CD4-positive, CD25-positive, alpha-beta regulatory T cell (primary cell): ENCODE results near the gene CTNND1. TPM values are rescaled to one million over a fixed set of nuclear protein-coding genes. Genes with fewer than 3 reads are reported as not detected.
"Not testable (repeated sequence)": the region's sequence is repeated elsewhere in the genome, so short reads cannot be mapped to it uniquely, and the experiment has no call there.

ENCODE experiments used
- ATAC-seq, 2 donors: fragments of 150-1000 bp; cut with Tn5 transposase; one replicate each; pipeline ENCODE4 v1.10.0; 2021; ENCODE audit warnings: low read depth in 2 of 2, moderate number of reproducible peaks in 2 of 2, moderate library complexity in 1 of 2
- DNase-seq, 3 donors: peaks; one replicate each; pipeline versions ENCODE4 v3.0.0 to v3.0.0-alpha.2; 2012 to 2022; ENCODE audit warnings: mixed read lengths in 1 of 3
- H3K27ac ChIP-seq: one replicate; pipeline ENCODE4 v1.7.0; 2013; ENCODE audit warnings: mild to moderate bottlenecking, low read length; ENCODE audit not compliant: insufficient read depth, poor library complexity, severe bottlenecking
- H3K27me3 ChIP-seq: one replicate; pipeline ENCODE4 v1.7.0; 2013; ENCODE audit warnings: low read length; ENCODE audit not compliant: control insufficient read depth, insufficient read depth
- H3K36me3 ChIP-seq: one replicate; pipeline ENCODE4 v1.7.0; 2013; ENCODE audit warnings: mild to moderate bottlenecking, low read length, moderate library complexity; ENCODE audit not compliant: control insufficient read depth, insufficient read depth
- H3K4me1 ChIP-seq: 2 replicates; pipeline ENCODE4 v1.7.0; 2013; ENCODE audit warnings: mild to moderate bottlenecking, low read length; ENCODE audit not compliant: insufficient read depth, control insufficient read depth, poor library complexity, severe bottlenecking
- H3K4me3 ChIP-seq: one replicate; pipeline ENCODE4 v1.7.0; 2013; ENCODE audit warnings: low read depth, mild to moderate bottlenecking, low read length, moderate library complexity
- H3K9me3 ChIP-seq, 2 experiments: 1 replicate in 1 of 2; 2 replicates in 1 of 2; pipeline ENCODE4 v1.7.0; 2013; ENCODE audit warnings: low read length in 2 of 2, mild to moderate bottlenecking in 1 of 2, moderate library complexity in 1 of 2; ENCODE audit not compliant: control insufficient read depth in 2 of 2
- H3K27ac Mint-ChIP-seq, 3 donors: one replicate each; pipeline ENCODE4 v1.8.0; 2020 to 2022; ENCODE audit warnings: mild to moderate bottlenecking in 3 of 3, mixed read lengths in 3 of 3, moderate library complexity in 2 of 3
- H3K27me3 Mint-ChIP-seq: one replicate; pipeline ENCODE4 v1.8.0; 2022; ENCODE audit warnings: mild to moderate bottlenecking, mixed read lengths
- H3K36me3 Mint-ChIP-seq: one replicate; pipeline ENCODE4 v1.8.0; 2020; ENCODE audit warnings: mixed read lengths
- H3K4me1 Mint-ChIP-seq, 4 donors: one replicate each; pipeline ENCODE4 v1.8.0; 2020 to 2022; ENCODE audit warnings: mixed read lengths in 4 of 4, mild to moderate bottlenecking in 1 of 4
- H3K4me3 Mint-ChIP-seq, 4 donors: one replicate each; pipeline ENCODE4 v1.8.0; 2020 to 2022; ENCODE audit warnings: mild to moderate bottlenecking in 4 of 4, mixed read lengths in 4 of 4, moderate library complexity in 3 of 4
- H3K9me3 Mint-ChIP-seq, 7 donors: one replicate each; pipeline ENCODE4 v1.8.0; 2020 to 2022; ENCODE audit warnings: mixed read lengths in 7 of 7, mild to moderate bottlenecking in 3 of 7, moderate library complexity in 2 of 7
- polyA plus RNA-seq, 4 donors: library from polyadenylated mRNA; unstranded; fragments of 300-500 nt; fragmentation: Illumina TruSeq; gene quantifications; one replicate each; pipeline ENCODE4 v1.2.3, GENCODE V29; 2021
- total RNA-seq: library from RNA; stranded (reverse); gene quantifications from one replicate; pipeline ENCODE4 v1.2.3, GENCODE V29; 2022

CTNND1 gene
- total and polyA plus RNA-seq, 5 donors from 2014 or later, result 0.53 to 19.4 (median 2.6) TPM

DNA sequence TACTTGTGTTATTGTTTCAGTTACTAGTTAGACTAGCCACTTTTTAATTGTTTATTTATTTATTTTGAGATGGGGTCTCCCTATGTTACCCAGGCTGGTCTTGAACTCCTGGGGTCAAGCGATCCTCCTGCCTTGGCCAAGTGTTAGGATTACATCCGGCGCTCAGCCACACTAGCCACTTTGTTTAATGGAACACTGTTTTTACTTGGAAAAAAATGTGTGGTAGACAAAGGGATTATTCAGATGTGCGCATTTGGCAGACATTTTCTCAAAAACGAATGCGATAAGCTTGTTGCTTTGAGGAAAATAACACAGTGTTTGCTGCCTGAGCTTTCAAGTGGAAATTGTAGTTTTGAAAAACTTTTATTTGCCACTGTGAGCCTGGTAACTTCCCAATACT, 51.0 kb downstream of the CTNND1 start:
- peaks cover 0 to 1% (median 0%) of the 10 kb centered on the region in 7 donors for H3K9me3 Mint-ChIP-seq
- H3K27me3 ChIP-seq, result no peaks in the 10 kb centered on the region
- peaks cover 36% of the 10 kb centered on the region for H3K36me3 ChIP-seq
- H3K27ac ChIP-seq, result no peak overlapping the region
- peaks cover 0 to 2% (median 0%) of the 10 kb centered on the region in 4 donors for H3K4me1 Mint-ChIP-seq
- no peaks in the 10 kb centered on the region for H3K4me1 ChIP-seq
- no peak for ATAC-seq
- no peak overlapping the region for H3K27ac Mint-ChIP-seq
- H3K9me3 ChIP-seq, result no peaks in the 10 kb centered on the region
- no peak for DNase-seq
- no peak overlapping the region for H3K4me3 Mint-ChIP-seq
- peaks cover 33% of the 10 kb centered on the region for H3K36me3 Mint-ChIP-seq
- no peak overlapping the region for H3K4me3 ChIP-seq
- no peaks in the 10 kb centered on the region for H3K27me3 Mint-ChIP-seq

DNA sequence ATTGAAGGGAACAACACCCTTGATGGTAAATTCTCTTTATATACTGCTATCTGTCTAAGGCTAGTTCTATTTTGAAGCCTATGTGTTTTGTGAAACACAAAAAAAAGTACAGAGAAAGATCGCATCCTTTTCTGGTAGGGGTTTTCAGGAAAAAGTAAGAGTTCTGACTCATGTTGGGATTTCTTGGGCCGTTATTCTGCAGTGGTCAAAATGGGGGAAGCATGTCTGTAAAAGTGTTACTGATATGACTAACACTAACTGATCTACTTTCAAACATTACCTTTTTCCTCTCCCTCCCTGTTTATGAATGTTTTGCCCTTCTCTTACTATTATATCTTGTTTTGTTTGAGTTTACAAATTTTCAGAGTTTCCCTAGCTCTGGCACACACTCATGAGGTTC, 53.9 kb downstream of the CTNND1 start:
- no peaks in the 10 kb centered on the region for H3K27me3 Mint-ChIP-seq
- H3K4me3 Mint-ChIP-seq, result no peak overlapping the region
- no peak overlapping the region for H3K27ac Mint-ChIP-seq
- peaks cover 0 to 1% (median 0%) of the 10 kb centered on the region in 7 donors for H3K9me3 Mint-ChIP-seq
- no peak for ATAC-seq
- H3K36me3 ChIP-seq, result peaks cover 20% of the 10 kb centered on the region
- H3K4me1 Mint-ChIP-seq, result no peaks in the 10 kb centered on the region
- H3K27me3 ChIP-seq, result no peaks in the 10 kb centered on the region
- H3K4me3 ChIP-seq, result no peak overlapping the region
- no peaks in the 10 kb centered on the region for H3K9me3 ChIP-seq
- no peak for DNase-seq
- H3K4me1 ChIP-seq, result no peaks in the 10 kb centered on the region
- no peak overlapping the region for H3K27ac ChIP-seq
- peaks cover 30% of the 10 kb centered on the region for H3K36me3 Mint-ChIP-seq

DNA sequence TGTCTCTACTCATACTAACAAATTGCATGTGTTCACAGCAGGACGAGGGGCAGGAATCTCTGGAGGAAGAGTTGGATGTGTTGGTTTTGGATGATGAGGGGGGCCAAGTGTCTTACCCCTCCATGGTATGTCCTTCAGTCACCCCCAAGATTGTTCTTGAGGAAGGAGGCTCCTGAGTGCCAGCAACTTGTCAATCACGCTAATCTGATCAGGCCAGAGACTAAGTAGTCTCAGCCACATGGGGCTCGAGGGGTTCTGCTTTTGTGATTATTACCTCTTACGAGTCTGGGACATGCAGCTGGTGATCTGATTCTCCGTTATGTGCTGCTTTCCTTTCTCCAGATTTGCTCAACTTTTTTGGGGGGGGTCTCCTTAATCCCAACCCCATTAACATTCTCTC, 54.3 kb downstream of the CTNND1 start:
- H3K27ac ChIP-seq, result no peak overlapping the region

DNA sequence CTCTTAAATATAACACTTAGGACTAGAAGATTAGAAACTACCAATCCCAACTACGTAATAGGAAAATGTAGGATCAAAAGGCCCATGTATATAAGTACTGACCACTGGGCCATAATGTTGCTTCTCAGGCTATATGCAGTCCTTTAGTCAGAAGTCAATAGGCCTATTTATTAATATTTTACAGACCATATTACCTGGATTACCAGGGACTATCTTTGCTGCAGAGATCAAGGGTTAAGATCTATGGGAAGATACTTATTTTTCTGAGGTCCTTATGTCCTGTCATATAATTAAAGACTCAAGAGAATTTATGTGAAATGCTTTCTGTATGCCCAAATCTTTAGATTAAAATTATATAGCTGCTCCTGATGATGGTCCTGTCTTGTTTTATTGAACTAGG, 57.2 kb downstream of the CTNND1 start:
- ATAC-seq, result no peak
- DNase-seq, result no peak
- Histone ChIP-seq H3K9me3 (no peaks in the 10 kb centered on the region), H3K4me3 (no peak overlapping the region), H3K27ac (no peak overlapping the region), H3K36me3 (peaks cover 13% of the 10 kb centered on the region), H3K4me1 (no peaks in the 10 kb centered on the region), H3K27me3 (no peaks in the 10 kb centered on the region)
- peaks cover 6% of the 10 kb centered on the region for H3K27me3 Mint-ChIP-seq
- peaks cover 23% of the 10 kb centered on the region for H3K36me3 Mint-ChIP-seq
- peaks cover 0 to 1% (median 0%) of the 10 kb centered on the region in 7 donors for H3K9me3 Mint-ChIP-seq
- H3K27ac Mint-ChIP-seq, result no peak overlapping the region
- no peaks in the 10 kb centered on the region for H3K4me1 Mint-ChIP-seq
- H3K4me3 Mint-ChIP-seq, result no peak overlapping the region

More for the DNA sequence above, 54.3 kb downstream of the CTNND1 start:
- Mint-ChIP-seq H3K27ac (no peak overlapping the region), H3K4me1 (no peaks in the 10 kb centered on the region), H3K36me3 (peaks cover 30% of the 10 kb centered on the region), H3K9me3 (peaks cover 0 to 1% (median 0%) of the 10 kb centered on the region in 7 donors), H3K4me3 (no peak overlapping the region), H3K27me3 (no peaks in the 10 kb centered on the region)
- no peaks in the 10 kb centered on the region for H3K9me3 ChIP-seq
- H3K27me3 ChIP-seq, result no peaks in the 10 kb centered on the region
- H3K36me3 ChIP-seq, result peaks cover 17% of the 10 kb centered on the region
- H3K4me1 ChIP-seq, result no peaks in the 10 kb centered on the region
- DNase-seq (no peak), ATAC-seq (no peak)
- no peak overlapping the region for H3K4me3 ChIP-seq

DNA sequence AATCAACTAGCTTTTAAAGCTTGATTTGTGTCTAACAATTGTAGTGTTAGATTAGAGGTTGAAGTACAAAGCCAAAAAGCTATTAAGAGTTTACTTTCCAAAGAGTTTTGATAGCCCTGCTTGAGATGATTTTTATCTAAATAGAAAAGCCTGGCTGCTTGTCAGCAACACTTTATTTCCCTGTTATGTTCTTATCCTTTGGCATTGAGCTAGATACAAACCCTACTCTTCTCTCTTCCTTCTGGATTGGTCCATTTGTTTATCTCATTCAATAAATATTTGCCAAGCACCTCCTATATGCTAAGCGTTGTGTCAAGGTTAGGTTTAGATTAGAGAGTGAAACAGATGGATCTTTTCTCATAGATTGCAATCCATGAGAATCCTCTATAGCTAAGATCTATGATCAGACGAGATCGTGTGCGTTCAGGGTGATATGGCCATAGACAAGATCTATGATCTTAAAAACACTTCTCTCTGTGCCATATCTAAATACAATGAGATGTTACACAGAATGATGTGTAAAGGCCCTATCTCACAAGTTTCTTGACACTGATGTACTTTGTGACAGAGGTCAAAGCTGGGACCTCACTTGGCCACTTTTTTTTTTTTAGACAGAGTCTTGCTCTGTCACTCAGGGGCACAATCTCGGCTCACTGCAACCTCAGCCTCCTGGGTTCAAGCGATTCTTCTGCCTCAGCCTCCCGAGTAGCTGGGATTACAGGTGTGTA, 57.8 kb downstream of the CTNND1 start:
- Histone ChIP-seq H3K4me1 (no peaks in the 10 kb centered on the region), H3K27ac (no peak overlapping the region), H3K4me3 (no peak overlapping the region), H3K36me3 (peaks cover 8% of the 10 kb centered on the region), H3K27me3 (no peaks in the 10 kb centered on the region), H3K9me3 (no peaks in the 10 kb centered on the region)
- Mint-ChIP-seq H3K4me1 (no peaks in the 10 kb centered on the region), H3K4me3 (no peak overlapping the region), H3K27me3 (peaks cover 10% of the 10 kb centered on the region), H3K9me3 (peaks cover 0 to 1% (median 0%) of the 10 kb centered on the region in 7 donors), H3K27ac (no peak overlapping the region), H3K36me3 (peaks cover 22% of the 10 kb centered on the region)
- no peak for DNase-seq
- no peak for ATAC-seq

DNA sequence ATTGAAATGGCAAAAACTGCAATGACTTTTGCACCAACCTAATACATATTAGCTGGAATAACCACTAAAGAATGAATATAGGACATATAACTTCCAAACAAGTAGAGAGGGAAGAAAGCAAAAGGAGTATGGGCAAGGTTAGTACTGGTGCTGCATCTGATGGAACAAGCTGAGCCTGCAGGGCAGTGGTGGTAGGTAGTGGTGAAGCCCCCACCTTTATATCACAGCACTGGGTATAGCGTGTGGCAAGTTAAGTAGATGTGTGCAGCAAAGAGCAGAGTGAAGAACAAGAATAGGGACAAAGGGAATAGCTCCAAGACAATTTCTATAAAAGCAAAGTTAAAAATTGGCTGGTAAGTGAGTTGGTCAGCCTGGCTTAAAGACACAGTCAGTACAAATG, 62.3 kb downstream of the CTNND1 start:
- Histone ChIP-seq H3K36me3 (no peaks in the 10 kb centered on the region), H3K4me3 (no peak overlapping the region), H3K27me3 (peaks cover 3% of the 10 kb centered on the region), H3K4me1 (no peaks in the 10 kb centered on the region), H3K9me3 (no peaks in the 10 kb centered on the region), H3K27ac (no peak overlapping the region)
- H3K4me1 Mint-ChIP-seq, result no peaks in the 10 kb centered on the region
- H3K36me3 Mint-ChIP-seq, result peaks cover 5% of the 10 kb centered on the region
- ATAC-seq (no peak), DNase-seq (no peak)
- no peak overlapping the region for H3K4me3 Mint-ChIP-seq
- H3K27me3 Mint-ChIP-seq, result peaks cover 24% of the 10 kb centered on the region
- no peak overlapping the region for H3K27ac Mint-ChIP-seq
- no peaks in the 10 kb centered on the region for H3K9me3 Mint-ChIP-seq

DNA sequence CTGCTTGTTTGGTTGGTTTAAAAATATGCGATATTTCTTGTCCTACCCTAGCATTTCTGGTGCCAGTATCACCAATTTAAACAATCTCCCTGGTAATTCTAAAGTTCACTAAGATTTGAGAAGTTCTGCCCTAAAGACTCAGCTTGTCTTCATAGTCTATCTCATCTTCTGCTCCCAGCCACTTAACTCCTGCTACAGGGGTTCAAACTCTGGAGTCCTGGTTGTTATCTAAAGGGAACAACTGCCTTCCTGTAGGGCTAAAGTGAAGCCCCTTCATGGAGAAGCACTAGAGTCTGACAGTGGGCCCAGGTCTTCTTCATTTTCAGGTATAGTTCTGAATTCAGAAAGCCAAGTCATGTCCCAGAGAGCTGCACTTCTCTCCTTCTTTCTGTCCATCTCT, 73.2 kb downstream of the CTNND1 start:
- H3K27me3 ChIP-seq, result peaks cover 26% of the 10 kb centered on the region
- H3K27ac ChIP-seq, result no peak overlapping the region
- H3K4me1 ChIP-seq, result no peaks in the 10 kb centered on the region
- no peaks in the 10 kb centered on the region for H3K9me3 ChIP-seq
- H3K36me3 ChIP-seq, result no peaks in the 10 kb centered on the region
- ATAC-seq, result no peak
- peaks cover 13% of the 10 kb centered on the region for H3K27me3 Mint-ChIP-seq
- no peak overlapping the region for H3K4me3 ChIP-seq
- no peak overlapping the region for H3K27ac Mint-ChIP-seq
- no peak overlapping the region for H3K4me3 Mint-ChIP-seq
- no peaks in the 10 kb centered on the region for H3K36me3 Mint-ChIP-seq
- DNase-seq, result no peak
- no peaks in the 10 kb centered on the region for H3K9me3 Mint-ChIP-seq
- H3K4me1 Mint-ChIP-seq, result no peaks in the 10 kb centered on the region

DNA sequence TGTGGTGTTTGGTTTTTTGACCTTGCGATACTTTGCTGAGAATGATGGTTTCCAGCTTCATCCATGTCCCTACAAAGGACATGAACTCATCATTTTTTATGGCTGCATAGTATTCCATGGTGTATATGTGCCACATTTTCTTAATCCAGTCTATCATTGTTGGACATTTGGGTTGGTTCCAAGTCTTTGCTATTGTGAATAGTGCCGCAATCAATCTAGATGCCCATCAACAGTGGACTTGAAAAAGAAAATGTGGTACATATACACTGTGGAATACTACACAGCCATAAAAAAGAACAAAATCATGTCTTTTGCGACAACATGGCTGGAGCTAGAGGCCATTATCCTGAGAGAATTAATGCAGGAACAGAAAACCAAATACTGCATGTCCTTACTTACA, 77.0 kb downstream of the CTNND1 start:
- not testable (repeated sequence) for H3K27ac Mint-ChIP-seq
- H3K27me3 Mint-ChIP-seq, result peaks cover 13% of the 10 kb centered on the region
- H3K4me3 Mint-ChIP-seq, result peak overlapping the region in 1 of 4 donors; percentile 13

More for the DNA sequence above, 77.0 kb downstream of the CTNND1 start:
- H3K4me1 ChIP-seq, H3K36me3 Mint-ChIP-seq, DNase-seq, ATAC-seq, H3K4me1 Mint-ChIP-seq, H3K9me3 Mint-ChIP-seq, H3K27ac ChIP-seq, H3K36me3 ChIP-seq, H3K9me3 ChIP-seq, H3K4me3 ChIP-seq: not testable (repeated sequence)
- H3K27me3 ChIP-seq, result peaks cover 19% of the 10 kb centered on the region
